Measurements from ENCODE around the gene TTLL11. TPM values are rescaled to one million over a fixed set of nuclear protein-coding genes. Genes with fewer than 3 reads are reported as not detected.

TTLL11 gene
- total and polyA plus RNA-seq, 2 experiments from 2014 or later: 0.57 to 1.4 TPM

DNA sequence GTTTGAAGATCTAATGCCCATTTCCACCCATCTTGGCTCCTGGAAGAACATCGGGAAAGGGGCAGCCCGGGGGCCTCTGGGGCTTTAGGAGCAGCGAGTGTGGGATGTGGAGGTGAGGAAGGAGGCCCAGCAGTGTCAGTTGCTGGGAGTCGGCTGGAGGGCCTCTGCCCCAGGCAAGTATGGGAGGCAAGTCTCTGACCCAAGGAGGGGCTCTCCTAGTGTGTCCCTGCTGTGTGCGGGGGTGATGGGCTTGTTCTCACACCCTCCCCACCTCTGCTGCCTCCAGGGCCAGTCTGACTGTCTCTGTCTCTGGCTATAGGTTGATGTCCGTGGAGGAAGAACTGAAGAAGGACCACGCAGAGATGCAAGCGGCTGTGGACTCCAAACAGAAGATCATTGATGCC, 312.0 kb downstream of the TTLL11 start:
- ATAC-seq (no peak), DNase-seq (ENCODE audit: low spot score) (no peak)
- H3K27me3 Mint-ChIP-seq (ENCODE audit: insufficient read depth, low read depth, poor library complexity): peaks cover 9% of the 10 kb centered on the region
- Histone ChIP-seq H3K4me1 (ENCODE audit: insufficient read depth) (peaks cover 20% of the 10 kb centered on the region), H3K4me3 (no peak overlapping the region), H3K36me3 (ENCODE audit: insufficient read depth) (no peaks in the 10 kb centered on the region; the same call in 1 of the 2 replicates), H4K20me1 (replicated peaks; ENCODE audit: insufficient read depth) (no peaks in the 10 kb centered on the region; the same call in none of the 2 replicates), H2AFZ (no peak overlapping the region), H3K79me2 (replicated peaks; ENCODE audit: insufficient read depth) (peaks cover 5% of the 10 kb centered on the region; the same call in 1 of the 2 replicates), H3K27me3 (ENCODE audit: insufficient read depth) (no peaks in the 10 kb centered on the region), H3K9me2 (ENCODE audit: insufficient read depth) (no peaks in the 10 kb centered on the region), H3K4me2 (no peak overlapping the region), H3K27ac (ENCODE audit: low read depth) (no peak overlapping the region), H3F3A (replicated peaks; ENCODE audit: low read depth) (no peaks in the 10 kb centered on the region)
- no peaks in the 10 kb centered on the region for H3K9me3 Mint-ChIP-seq
- H3K4me3 Mint-ChIP-seq: no peak overlapping the region
- H3K4me1 Mint-ChIP-seq: peaks cover 27% of the 10 kb centered on the region
- TF ChIP-seq, protein P1, sequence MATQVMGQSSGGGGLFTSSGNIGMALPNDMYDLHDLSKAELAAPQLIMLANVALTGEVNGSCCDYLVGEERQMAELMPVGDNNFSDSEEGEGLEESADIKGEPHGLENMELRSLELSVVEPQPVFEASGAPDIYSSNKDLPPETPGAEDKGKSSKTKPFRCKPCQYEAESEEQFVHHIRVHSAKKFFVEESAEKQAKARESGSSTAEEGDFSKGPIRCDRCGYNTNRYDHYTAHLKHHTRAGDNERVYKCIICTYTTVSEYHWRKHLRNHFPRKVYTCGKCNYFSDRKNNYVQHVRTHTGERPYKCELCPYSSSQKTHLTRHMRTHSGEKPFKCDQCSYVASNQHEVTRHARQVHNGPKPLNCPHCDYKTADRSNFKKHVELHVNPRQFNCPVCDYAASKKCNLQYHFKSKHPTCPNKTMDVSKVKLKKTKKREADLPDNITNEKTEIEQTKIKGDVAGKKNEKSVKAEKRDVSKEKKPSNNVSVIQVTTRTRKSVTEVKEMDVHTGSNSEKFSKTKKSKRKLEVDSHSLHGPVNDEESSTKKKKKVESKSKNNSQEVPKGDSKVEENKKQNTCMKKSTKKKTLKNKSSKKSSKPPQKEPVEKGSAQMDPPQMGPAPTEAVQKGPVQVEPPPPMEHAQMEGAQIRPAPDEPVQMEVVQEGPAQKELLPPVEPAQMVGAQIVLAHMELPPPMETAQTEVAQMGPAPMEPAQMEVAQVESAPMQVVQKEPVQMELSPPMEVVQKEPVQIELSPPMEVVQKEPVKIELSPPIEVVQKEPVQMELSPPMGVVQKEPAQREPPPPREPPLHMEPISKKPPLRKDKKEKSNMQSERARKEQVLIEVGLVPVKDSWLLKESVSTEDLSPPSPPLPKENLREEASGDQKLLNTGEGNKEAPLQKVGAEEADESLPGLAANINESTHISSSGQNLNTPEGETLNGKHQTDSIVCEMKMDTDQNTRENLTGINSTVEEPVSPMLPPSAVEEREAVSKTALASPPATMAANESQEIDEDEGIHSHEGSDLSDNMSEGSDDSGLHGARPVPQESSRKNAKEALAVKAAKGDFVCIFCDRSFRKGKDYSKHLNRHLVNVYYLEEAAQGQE (IDR thresholded peaks at IDR 0.05; ENCODE audit: unreplicated experiment): no peak
- TF ChIP-seq, protein P2, sequence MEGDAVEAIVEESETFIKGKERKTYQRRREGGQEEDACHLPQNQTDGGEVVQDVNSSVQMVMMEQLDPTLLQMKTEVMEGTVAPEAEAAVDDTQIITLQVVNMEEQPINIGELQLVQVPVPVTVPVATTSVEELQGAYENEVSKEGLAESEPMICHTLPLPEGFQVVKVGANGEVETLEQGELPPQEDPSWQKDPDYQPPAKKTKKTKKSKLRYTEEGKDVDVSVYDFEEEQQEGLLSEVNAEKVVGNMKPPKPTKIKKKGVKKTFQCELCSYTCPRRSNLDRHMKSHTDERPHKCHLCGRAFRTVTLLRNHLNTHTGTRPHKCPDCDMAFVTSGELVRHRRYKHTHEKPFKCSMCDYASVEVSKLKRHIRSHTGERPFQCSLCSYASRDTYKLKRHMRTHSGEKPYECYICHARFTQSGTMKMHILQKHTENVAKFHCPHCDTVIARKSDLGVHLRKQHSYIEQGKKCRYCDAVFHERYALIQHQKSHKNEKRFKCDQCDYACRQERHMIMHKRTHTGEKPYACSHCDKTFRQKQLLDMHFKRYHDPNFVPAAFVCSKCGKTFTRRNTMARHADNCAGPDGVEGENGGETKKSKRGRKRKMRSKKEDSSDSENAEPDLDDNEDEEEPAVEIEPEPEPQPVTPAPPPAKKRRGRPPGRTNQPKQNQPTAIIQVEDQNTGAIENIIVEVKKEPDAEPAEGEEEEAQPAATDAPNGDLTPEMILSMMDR (conservative IDR thresholded peaks at IDR 0.05; ENCODE audit: low read depth in 2 of 2): no peak
- TF ChIP-seq POLR2AphosphoS5 (IDR thresholded peaks at IDR 0.05; ENCODE audit: low read depth): no peak
- TF ChIP-seq NANOG (IDR thresholded peaks at IDR 0.05; ENCODE audit: borderline replicate concordance): no peak
- TF ChIP-seq STAT1 (IDR thresholded peaks at IDR 0.05; ENCODE audit: unreplicated experiment): no peak
- no peak for TF ChIP-seq EZH2 (IDR thresholded peaks at IDR 0.05; ENCODE audit: low read depth, unreplicated experiment)
- TF ChIP-seq ZNF331 (CRISPR knock-in tag; IDR thresholded peaks at IDR 0.05; ENCODE audit: low read depth): no peak
- TF ChIP-seq, protein P3, sequence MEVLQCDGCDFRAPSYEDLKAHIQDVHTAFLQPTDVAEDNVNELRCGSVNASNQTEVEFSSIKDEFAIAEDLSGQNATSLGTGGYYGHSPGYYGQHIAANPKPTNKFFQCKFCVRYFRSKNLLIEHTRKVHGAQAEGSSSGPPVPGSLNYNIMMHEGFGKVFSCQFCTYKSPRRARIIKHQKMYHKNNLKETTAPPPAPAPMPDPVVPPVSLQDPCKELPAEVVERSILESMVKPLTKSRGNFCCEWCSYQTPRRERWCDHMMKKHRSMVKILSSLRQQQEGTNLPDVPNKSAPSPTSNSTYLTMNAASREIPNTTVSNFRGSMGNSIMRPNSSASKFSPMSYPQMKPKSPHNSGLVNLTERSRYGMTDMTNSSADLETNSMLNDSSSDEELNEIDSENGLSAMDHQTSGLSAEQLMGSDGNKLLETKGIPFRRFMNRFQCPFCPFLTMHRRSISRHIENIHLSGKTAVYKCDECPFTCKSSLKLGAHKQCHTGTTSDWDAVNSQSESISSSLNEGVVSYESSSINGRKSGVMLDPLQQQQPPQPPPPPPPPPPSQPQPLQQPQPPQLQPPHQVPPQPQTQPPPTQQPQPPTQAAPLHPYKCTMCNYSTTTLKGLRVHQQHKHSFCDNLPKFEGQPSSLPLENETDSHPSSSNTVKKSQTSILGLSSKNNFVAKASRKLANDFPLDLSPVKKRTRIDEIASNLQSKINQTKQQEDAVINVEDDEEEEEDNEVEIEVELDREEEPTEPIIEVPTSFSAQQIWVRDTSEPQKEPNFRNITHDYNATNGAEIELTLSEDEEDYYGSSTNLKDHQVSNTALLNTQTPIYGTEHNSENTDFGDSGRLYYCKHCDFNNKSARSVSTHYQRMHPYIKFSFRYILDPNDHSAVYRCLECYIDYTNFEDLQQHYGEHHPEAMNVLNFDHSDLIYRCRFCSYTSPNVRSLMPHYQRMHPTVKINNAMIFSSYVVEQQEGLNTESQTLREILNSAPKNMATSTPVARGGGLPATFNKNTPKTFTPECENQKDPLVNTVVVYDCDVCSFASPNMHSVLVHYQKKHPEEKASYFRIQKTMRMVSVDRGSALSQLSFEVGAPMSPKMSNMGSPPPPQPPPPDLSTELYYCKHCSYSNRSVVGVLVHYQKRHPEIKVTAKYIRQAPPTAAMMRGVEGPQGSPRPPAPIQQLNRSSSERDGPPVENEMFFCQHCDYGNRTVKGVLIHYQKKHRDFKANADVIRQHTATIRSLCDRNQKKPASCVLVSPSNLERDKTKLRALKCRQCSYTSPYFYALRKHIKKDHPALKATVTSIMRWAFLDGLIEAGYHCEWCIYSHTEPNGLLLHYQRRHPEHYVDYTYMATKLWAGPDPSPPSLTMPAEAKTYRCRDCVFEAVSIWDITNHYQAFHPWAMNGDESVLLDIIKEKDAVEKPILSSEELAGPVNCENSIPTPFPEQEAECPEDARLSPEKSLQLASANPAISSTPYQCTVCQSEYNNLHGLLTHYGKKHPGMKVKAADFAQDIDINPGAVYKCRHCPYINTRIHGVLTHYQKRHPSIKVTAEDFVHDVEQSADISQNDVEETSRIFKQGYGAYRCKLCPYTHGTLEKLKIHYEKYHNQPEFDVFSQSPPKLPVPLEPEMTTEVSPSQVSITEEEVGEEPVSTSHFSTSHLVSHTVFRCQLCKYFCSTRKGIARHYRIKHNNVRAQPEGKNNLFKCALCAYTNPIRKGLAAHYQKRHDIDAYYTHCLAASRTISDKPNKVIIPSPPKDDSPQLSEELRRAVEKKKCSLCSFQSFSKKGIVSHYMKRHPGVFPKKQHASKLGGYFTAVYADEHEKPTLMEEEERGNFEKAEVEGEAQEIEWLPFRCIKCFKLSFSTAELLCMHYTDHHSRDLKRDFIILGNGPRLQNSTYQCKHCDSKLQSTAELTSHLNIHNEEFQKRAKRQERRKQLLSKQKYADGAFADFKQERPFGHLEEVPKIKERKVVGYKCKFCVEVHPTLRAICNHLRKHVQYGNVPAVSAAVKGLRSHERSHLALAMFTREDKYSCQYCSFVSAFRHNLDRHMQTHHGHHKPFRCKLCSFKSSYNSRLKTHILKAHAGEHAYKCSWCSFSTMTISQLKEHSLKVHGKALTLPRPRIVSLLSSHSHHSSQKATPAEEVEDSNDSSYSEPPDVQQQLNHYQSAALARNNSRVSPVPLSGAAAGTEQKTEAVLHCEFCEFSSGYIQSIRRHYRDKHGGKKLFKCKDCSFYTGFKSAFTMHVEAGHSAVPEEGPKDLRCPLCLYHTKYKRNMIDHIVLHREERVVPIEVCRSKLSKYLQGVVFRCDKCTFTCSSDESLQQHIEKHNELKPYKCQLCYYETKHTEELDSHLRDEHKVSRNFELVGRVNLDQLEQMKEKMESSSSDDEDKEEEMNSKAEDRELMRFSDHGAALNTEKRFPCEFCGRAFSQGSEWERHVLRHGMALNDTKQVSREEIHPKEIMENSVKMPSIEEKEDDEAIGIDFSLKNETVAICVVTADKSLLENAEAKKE (CRISPR knock-in tag; IDR thresholded peaks at IDR 0.05): no peak
- TF ChIP-seq CREB1 (CRISPR knock-in tag; IDR thresholded peaks at IDR 0.05; ENCODE audit: low read depth): no peak
- TF ChIP-seq EZH2phosphoT487 (IDR thresholded peaks at IDR 0.05; ENCODE audit: unreplicated experiment): no peak
- TF ChIP-seq, protein P4, sequence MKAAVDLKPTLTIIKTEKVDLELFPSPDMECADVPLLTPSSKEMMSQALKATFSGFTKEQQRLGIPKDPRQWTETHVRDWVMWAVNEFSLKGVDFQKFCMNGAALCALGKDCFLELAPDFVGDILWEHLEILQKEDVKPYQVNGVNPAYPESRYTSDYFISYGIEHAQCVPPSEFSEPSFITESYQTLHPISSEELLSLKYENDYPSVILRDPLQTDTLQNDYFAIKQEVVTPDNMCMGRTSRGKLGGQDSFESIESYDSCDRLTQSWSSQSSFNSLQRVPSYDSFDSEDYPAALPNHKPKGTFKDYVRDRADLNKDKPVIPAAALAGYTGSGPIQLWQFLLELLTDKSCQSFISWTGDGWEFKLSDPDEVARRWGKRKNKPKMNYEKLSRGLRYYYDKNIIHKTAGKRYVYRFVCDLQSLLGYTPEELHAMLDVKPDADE (IDR thresholded peaks at IDR 0.05): no peak
- TF ChIP-seq JUNB (IDR thresholded peaks at IDR 0.05; ENCODE audit: unreplicated experiment): no peak
- H3K36me3 Mint-ChIP-seq (ENCODE audit: low read depth): peaks cover 37% of the 10 kb centered on the region
- no peak overlapping the region for H3K27ac Mint-ChIP-seq
